CD4-positive, alpha-beta T cell treated with Interleukin-10 for 1 hour (primary cell): Measurements from ENCODE around the gene AKNA.

Experiments used
- DNase-seq: peaks from one replicate; pipeline ENCODE4 v3.0.0-alpha.2; 2020

The AKNA gene

DNA sequence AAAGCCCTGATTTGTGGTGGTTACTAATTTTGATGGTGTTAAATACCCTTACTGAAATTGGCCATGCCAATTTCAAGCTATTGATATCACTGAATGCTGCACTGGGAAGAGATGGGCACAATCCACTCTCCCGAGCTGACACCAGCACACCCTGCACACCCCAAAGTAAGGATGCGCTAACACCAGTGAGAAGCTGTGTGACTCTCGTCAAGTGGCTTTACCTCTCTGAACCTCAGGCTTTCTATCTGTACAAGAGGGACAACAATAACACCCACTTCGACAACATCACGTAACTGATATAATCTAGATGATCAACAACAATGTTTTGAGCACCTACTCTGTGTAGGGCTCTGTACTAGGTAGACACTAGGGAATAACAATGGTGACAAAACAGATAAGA is 8.0 kb upstream of the AKNA start:
- DNase-seq: no peak

DNA sequence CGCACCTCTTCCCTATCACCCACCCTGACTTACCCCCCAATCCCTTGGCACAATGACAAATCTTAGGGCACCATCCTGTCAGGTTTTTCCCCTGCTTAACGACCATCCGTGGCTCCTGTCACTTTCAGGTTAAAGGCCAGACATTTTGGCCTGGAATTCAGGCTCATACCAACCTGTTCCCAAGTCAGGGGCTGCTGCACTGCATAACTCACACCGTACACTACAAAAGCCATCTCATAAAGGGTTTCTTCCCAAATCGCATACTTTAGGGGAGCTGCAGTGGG is 7.5 kb upstream of the AKNA start:
- no peak for DNase-seq

DNA sequence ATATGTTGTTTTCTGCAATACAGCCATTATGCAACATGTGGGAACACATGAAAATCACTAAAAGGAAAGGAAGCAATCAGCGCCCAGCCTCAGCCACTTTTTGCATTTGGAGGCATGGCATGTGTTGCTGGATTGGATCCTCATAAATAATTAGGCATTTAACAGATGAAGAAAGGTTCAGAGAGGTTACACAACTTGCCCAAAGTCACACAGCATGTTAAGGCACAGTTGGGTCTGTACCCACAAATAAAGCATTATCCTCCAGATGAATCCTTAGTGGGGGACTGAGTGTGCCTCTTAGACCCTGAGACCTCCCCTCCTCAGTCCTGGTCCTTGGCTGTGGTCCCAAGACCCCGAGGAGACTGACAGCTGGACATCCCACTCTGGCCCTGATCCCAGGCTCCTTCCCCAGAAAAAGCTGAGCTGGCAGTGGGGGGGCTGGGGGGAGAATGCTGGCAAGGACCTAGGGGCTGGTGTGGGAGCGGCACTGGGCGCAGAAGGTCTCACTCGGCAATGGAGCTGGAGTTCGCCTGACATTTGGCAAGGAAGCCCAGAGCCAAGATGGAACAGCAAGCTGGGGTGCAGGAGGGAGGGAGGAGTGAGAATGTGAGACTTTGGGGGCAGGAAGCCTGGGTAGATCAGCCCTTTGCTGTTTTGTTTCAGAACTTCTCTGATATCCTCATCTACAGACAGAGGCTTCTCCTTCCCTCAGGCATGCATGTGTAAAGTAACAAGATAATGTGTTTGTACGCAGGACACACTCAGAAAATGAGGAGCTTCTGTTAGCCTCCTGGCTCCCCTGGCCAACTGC is 6.9 kb upstream of the AKNA start:
- no peak for DNase-seq

DNA sequence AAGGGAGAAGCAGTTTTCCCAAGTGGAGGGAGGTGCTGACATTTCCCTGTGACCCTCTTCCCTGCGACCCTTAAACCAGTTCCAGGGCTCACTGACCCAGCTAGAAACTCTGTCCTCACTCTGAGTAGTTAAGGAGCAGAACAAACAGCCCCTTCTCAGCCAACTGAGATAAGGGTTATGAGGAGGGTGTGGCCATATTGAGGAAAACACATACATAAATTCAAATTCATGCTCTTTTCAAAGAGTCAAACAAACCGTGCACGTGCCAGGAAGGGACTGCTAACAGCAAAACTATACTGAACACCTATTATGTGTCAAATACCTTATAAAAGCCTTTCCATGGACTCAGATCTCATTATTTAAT is 4.9 kb upstream of the AKNA start:
- DNase-seq: no peak

DNA sequence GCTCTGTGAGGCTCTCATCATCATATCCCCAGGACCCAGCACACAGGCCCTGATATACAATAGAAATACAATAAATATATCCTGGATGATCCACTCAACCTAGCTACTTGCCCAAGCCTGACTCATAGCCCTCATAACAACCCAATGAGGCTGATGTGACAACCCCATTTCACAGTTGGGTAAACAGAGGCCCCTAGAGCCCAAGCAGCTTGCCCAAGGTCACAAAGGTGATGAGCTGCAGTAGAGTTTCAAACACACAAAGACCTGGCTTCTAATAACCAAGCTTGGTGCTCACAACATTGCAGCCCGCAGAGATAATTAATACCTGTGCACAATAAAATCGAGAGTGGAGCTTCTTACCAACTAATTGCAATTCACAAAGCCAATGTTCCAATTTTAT is 3.2 kb upstream of the AKNA start:
- DNase-seq: no peak

DNA sequence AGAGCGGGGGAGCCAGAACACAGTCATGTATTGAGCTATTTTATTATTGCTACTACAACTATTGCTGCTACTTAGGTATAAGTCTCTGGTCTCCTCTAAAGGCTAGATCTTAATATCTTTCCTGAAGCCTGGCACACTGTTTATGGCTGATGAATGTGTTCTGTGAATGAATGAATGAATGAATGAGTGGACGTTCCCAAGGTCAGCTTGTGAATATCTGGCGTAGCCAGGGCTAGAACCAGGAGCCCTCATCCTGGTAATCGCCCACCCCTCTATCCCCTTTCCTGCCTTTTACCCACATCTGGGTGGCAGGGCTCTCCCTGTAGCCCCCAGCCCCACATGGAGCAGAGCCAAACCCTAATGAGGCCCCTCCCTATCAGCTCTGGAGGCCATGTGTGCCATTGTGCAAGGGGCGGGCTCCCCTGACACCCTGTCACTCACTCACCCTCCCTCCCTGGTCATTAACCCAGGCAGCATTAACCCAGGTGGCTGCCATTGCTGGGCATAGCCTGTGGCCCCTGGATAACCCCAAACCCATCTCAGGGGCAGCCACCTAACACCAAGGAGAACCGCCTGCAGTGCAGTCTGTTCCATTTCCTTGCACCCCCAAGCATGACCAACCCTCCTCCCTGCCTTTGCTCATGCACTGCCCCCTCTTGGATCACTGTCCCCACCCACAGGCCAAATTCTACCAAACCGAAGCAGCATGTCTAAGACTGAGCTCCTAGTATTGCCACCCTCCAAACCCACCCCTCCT is 2.0 kb upstream of the AKNA start:
- no peak for DNase-seq

DNA sequence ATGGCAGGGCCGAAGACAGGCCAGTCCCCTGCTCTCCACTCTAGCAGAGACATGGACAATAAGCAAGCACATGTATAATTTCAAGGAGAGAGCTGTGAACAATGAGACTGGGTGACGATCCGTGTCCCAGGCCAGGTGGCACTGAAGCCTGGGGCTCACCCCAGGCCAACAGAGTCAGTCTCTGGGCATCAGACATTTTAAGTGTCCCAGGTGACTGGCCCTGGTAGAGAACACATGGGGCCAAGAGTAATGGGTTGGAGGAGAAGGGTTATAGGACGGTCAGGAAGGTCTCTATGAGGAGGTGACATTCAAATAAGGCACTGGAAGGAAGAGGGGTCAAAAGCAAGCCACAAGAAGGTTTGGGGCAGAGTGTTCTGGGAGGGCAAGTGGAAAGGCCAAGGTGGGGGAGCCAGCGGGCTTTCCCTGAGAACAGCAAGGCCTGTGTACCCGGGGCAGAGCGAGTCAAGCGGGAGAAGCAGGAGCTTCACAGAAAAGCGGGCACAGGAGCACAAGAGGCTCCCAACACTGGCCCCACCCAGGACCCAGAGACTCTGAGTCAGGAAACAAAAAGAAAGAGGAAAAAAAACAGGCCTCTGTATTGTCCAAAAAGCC is 1.1 kb upstream of the AKNA start:
- no peak for DNase-seq

DNA sequence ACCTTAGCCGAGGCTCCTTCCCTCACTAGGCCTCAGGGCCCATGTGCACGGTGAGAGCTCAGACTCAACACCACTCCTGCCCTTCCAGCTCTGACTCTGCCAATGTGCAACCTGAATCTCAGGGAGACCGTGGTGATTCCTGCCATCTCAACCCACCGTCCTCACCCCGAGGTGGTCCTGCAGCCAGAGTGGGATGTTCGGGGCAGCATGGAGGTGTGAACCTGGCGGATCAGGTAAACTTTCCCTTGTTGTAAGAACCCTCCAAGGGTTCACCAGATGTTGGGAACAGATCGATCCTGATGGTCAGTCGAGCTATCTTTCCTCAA is 538 bp upstream of the AKNA start:
- no peak for DNase-seq

DNA sequence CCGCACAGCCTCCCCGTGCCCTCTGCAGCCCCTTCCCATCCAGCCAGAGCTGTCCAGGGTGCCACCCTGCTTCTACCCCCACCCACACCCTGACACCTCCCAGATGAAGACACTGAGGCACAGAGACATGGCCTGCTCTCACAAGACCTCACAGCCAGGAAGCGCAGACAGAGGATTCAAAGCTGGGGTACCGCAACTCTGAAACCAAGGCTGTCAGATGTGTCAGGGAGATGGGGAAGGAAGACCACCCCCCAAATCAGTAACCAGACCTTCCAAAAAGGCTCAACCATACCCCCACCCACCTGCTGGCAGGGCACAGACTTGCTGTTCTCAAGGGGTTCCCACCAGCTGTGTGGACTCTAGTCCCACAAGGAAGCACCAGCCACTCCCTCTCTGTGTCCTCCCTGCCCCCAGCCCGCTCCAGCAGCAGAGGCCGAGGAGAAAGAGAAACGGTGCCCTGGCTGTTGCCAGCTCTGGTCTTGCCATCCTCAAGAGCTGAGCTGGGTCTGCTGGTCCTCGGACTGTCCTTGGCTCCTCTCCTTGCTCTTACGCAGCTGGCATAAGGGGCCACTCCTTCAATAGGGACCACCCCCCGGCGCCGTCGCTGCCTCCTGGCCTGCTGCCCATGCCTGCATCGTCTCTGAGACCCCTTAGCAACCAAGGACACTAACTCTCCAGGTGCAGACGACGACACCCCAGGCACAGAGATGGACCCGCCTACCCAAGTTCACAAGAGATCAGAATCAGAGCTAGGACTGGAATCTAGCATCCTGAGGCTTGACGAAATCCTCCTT is 699 bp downstream of the AKNA start:
- DNase-seq: no peak

DNA sequence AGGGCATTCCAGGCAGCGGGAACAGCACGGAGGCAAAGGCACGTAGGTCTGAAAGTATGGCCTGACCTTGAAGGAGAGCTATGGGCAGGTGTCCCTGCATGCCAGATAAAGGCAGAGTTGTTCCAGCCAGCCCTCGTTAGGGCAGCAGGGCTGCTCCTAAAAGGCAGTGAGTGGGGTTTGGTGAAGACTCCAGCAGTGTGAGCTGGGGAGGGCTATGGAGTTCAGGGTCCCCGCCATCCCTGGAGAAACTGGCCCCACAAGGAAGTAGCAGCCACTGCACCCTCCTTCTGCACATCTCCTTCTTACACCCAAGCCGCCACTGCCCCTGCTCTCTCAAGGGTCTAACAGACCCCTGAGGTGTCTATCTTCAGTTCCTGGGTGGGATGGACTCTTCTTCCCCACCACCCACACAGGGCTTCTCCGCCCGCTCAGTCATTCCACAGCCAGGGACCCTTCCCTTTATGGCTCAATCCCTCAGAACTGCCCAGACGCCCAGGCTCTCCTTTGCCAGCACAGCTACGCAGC is 1.4 kb downstream of the AKNA start:
- DNase-seq: no peak

DNA sequence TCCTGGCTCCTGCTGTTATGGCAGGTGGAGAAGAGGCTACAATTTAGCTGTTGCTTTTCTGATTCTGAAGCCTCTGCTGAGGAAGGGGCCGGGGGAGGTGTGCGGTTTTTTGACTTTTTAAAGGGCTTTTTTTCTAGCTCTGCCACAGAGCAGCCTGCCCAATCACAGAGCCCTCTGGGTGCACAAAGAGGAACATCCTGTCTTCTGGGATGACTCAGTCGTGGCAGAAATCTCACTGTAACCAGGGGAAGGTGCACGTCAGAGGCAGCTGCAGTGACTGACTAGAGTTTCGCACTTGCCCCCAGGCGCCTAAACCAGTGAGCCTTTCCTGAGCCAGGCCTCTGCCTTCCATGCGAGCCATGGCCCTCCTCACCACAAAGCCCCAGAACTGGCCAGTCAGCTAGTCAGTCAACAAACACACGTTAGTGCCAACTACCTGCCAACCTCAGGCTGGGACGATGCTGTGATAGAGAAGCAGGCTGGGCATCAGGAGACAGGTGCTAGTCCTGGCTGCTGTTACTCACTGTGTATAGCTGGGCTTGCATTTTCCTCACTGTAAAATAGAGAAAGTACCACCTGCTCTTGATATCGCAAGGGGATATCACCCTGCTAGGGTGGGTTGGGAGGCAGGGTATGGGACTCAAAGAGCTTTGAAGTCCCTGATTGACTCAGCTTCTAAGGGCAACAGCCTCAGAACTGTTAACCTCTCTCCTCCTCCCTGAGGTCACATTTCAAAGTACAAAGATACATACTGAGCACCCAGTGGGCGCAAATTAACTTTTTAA is 2.2 kb downstream of the AKNA start:
- DNase-seq: peak; percentile 94

DNA sequence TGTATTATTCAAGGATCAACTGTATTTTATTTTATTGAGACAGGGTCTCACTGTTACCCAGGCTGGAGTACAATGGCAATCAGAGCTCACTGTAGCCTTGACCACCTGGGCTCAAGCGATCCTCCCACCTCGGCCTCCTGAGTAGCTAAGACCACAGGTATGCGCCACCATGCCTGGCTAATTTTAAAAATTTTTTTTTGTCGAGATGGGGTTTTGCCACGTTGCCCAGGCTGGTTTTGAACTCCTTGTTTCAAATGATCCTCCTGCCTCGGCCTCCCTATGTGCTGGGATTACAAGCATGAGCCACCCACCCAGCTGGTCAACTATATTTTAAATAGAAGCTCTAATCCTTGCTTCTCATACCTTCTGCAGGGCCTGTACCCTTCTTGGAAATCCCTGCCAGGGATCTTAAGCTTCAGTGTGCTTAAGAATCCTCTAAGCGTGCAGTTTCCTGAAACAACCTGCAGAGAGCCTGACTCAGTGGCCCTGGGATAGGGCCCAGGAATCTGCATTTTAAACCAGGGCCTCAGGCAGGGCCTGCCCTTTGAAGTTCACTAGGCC is 2.9 kb downstream of the AKNA start:
- no peak for DNase-seq

DNA sequence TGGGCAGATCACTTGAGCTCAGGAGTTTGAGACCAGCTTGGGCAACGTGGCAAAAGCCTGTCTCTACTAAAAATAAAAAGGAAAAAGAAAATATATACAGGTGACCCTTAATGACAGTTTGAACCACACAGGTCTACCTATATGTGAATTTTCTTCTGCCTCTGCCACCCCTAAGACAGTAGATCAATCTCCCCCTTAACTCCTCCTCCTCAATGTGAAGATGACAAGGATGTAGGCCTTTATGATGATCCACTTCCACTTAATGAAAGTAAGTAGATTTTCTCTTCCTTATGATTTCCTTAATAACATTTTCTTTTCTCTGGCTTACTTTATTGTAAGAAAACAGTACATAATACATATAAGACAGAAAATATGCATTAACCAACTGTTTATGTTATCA is 3.4 kb downstream of the AKNA start:
- no peak for DNase-seq

DNA sequence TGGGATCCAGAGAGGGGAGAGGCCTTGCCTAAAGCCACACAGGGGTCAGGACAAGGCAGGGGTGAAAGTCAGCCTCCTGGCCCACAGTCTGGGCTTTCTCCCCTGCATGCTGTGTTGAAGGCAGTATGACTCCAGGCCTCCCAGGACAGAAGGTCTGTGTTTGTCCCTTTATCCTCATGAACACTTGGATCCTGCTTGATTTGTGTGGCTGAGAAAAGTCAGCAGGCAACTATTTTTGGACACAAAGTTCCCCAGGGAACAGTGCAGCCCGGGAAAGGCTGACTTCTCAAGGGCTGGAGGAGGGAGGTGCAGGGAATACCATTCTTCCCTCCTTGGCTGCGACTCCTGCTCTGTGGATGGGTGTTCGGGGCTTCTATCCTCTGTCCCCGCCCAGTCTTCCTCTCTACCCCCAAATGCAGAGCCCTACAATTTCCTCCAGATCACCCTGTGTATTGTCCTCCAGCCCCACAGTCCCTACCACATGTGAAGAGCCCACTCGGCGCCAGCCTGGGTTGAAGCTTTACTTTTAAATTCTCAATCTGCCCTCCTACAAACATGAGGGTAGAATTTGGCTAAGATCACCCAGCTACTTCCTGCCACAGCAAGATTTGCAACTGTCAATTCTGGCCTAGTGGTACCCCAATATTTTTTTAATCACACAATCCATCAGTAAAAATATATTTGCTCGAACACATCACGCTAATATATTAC is 4.1 kb downstream of the AKNA start:
- DNase-seq: no peak

DNA sequence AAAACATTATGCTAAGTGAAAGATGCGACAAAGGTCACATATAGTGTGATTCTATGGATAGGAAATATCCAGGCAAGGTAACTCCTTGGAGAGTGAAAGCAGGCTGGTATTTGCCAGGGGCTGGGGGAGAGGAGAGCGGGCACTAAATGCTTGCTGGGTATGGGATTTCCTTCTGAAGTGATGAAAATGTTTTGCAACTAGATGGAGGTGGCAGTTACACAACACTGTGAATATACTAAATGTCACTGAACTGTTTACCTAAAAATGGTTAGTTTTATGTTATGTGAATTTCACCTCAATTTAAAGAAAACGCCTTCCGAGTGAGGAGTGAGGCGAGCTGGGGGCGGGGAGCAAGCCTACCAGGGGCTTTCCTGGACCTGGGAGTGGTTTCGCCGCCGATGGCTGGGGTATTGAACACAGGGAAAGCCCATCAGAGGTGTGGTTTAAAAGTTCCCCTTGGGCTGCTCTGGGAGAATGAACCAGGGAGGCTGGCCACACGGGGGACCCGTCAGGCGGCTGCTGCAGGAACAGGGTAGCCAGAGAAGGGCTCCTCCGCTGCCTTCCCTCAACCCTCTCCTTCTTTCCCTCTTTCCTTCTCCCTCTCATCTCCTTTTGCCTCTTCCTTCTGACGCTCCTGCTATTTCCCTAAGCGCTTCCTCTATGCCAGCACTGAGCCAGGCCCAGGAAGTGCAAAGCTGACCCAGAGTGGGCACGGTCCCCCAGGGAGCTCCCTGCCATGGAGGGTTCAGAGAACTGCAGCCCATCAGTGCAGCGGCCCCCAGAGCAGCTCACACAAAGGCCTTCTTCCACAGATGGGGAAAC is 4.9 kb downstream of the AKNA start:
- peak; percentile 85 for DNase-seq

DNA sequence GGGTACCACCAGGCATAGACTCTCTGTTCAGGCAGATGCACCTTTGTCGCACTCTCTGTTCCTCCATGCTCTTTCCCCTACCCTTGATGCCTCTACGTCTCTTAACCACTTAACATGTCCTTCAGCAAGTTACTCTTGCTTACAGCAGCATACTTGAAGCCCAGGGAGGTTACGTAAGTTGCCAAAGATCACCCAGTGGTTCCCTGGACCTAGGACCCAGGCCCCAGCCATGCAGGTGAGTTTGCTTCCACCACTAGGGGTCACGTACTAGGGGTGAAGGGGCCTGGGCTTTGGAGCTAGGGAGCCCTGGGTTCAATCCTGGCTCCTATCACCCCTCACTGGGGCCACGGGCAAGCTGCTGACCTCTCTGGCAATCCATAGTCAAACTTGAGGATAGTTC is 8.9 kb downstream of the AKNA start:
- DNase-seq: no peak

DNA sequence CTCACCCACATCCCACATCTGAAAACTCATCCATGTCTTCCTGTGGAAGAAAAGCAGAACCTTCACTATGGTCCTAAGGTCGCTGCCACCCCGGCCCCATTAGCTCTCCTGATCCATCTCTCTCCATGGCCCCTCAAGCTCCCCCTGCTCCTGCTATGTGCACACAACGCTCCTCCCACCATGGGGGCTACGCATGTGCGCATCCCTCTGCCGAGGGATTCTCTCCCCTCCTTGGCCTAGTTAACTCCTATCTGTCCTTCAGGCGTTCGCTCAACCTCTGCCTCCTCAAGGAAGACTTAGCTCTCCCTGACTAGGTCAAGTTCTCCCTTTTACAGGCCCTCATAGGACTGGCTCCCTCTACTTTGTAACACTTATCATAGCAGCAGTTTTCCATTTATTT is 9.8 kb downstream of the AKNA start:
- DNase-seq: no peak

DNA sequence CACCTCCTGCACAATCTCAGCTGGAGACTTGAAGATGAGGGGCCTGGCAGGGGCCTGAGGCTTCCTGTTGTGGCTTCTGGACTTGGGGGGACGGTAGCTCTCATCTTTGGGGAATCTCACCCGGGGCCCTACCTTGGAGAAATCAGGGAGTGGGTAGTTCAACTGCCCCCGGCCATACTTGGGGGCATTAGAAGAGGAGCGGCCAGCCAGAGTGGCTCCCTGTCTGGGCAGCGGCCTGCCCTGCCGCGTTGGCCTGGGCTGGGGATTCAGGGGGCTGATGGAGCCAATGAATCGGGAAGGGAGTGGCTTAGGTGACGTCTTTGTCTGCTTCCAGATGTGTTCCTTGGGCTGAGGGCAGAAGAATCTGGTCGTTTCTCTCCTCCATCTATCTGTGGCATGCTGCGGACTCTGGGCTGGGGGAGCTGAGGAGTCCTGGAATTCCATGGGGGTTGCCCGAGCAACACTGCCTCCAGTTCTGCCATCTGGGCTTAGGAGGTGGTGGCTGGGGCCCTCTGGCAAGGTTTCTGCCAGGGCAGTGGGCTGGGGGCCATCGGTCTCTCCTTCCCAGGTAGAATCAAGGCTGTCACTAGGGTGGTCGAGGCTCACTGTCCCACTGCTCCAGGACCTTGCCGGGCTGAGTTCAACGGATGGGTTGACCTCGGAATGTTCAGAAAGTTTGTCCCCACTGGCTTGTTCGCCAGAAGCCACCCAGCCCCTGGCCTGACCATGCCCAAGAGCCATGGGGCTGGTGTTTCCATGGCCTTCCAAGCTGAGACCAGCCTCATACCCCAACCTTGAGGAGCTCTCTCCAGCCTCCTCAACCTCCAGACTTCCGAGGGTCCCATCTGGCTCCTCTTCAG is 11.0 kb downstream of the AKNA start:
- DNase-seq: no peak

DNA sequence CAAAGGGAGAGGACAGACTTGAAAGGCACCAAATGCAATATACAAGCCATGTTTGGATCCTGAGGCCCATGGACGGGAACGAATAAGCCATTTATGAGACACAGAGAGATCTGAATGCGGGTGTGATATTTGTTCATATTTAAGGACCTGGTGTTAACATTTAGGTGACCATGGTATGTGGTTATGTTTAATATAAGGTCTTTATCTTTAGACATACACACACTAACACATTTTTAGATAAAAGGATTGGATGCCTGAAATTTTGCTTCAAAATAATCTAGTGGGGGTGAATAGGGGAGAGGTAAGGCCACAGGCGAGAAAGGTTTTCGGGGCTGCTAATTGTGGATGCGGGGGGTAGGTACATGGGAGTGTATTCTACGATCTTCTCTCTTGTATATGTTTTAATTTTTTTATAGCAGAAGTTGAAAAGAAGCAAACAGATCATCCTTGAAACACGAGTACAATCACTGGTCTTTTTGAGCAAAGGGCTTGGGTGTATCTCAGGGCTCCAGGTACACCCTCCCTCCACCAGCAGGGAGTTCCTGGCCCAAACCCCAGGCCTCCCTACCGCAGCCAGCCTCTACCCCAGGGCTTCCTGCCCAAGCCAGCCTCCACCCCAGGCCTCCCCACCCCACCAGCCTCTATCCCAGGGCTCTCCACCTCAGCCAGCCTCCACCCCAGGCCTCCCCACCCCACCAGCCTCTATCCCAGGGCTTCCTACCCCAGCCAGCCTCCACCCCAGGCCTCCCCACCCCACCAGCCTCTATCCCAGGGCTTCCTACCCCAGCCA is 12.2 kb downstream of the AKNA start:
- DNase-seq: no peak
